Middle frontal gyrus (tissue), 1 donor: ENCODE data around the gene CCDC120.

Source experiments
- DNase-seq: peaks from one replicate; pipeline ENCODE4 v3.0.0-alpha.2; 2015; ENCODE audit warnings: low spot score; ENCODE audit errors: extremely low spot score

The CCDC120 gene

GRCh38 chrX:49058794-49059193 is at the start of gene CCDC120:
TSS of gene CCDC120 (plus strand) at chrX:49058999. CDS start at chrX:49062042, 3,043 bp downstream.
- no peak for DNase-seq

GRCh38 chrX:49019050-49019449 is 39.7 kb upstream of the CCDC120 start:
- DNase-seq: no peak

GRCh38 chrX:49019599-49020249 is 39.1 kb upstream of the CCDC120 start:
- no peak for DNase-seq

GRCh38 chrX:49029876-49030275 is 28.9 kb upstream of the CCDC120 start:
- DNase-seq: no peak

GRCh38 chrX:49030283-49030682 is 28.5 kb upstream of the CCDC120 start:
- DNase-seq: no peak

GRCh38 chrX:49037883-49038475 is 20.8 kb upstream of the CCDC120 start:
- no peak for DNase-seq

- no peak for DNase-seq
Observed at GRCh38 chrX:49039598-49040375, 19.0 kb upstream of the CCDC120 start.

- no peak for DNase-seq
Observed at GRCh38 chrX:49040376-49040955, 18.3 kb upstream of the CCDC120 start.

- no peak for DNase-seq
Observed at GRCh38 chrX:49041744-49042580, 16.8 kb upstream of the CCDC120 start.

- no peak for DNase-seq
Observed at GRCh38 chrX:49042581-49043219, 16.1 kb upstream of the CCDC120 start.

GRCh38 chrX:49043220-49043986 is 15.4 kb upstream of the CCDC120 start, which contains the start of gene TFE3:
TSS of gene TFE3 (minus strand) at chrX:49043357. CDS start at chrX:49043226, 131 bp downstream.
- peak; percentile 92 for DNase-seq

- DNase-seq: no peak
Observed at GRCh38 chrX:49043987-49044281, 14.9 kb upstream of the CCDC120 start.

GRCh38 chrX:49053223-49054072 is 5.4 kb upstream of the CCDC120 start:
- DNase-seq: no peak

GRCh38 chrX:49054073-49054762 is 4.6 kb upstream of the CCDC120 start:
- no peak for DNase-seq

GRCh38 chrX:49059201-49059600 is 402 bp downstream of the CCDC120 start:
- DNase-seq: no peak

- DNase-seq: no peak
Observed at GRCh38 chrX:49059681-49060085, 884 bp downstream of the CCDC120 start.

- DNase-seq: no peak
Observed at GRCh38 chrX:49060914-49061313, 2.1 kb downstream of the CCDC120 start.

GRCh38 chrX:49061490-49061889 is 2.7 kb downstream of the CCDC120 start:
- no peak for DNase-seq
